GM13976 (cell line): ENCODE results near the gene MYLK.

Experiments
- DNase-seq: peaks from one replicate; pipeline ENCODE4 v3.0.0; 2012; ENCODE audit warnings: low spot score
- in situ Hi-C: fragments of 300-500 bp; cut with MboI; formaldehyde crosslinking; loops from one replicate; pipeline ENCODE4 v1.12.0; 2022; ENCODE audit warnings: low sequenced_read_pairs, mixed read lengths, inconsistent platforms; ENCODE audit not compliant: unreplicated experiment
- TF ChIP-seq, protein P1 (sequence below): IDR thresholded peaks from 2 replicates; pipeline ENCODE4 v1.5.1; 2012; ENCODE audit warnings: borderline replicate concordance, mild to moderate bottlenecking; ENCODE audit not compliant: insufficient read depth; ENCODE audit errors: extremely low read depth, missing control alignments, control extremely low read depth

Gene MYLK

DNA sequence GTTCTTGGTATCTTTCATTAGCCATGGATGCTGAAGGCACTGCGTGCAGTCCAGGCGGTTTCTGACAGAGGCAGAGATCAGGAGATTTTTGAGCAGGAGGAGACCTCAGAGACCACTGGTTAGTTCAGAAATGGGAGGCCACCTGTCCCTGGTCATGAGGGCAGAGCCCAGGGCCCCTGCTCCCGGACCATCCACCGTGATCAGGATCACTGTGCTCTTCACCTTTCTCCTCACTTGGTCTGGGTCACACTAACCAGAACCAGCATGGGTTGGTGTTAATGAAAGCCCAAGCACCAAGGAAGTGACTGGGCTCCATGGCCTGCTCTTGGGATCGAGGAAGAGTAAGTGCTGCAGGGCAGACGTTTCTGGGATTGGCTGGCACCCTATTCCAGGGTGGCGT, 257.3 kb downstream of the MYLK start:
- DNase-seq, result no peak
- TF ChIP-seq, protein P1, sequence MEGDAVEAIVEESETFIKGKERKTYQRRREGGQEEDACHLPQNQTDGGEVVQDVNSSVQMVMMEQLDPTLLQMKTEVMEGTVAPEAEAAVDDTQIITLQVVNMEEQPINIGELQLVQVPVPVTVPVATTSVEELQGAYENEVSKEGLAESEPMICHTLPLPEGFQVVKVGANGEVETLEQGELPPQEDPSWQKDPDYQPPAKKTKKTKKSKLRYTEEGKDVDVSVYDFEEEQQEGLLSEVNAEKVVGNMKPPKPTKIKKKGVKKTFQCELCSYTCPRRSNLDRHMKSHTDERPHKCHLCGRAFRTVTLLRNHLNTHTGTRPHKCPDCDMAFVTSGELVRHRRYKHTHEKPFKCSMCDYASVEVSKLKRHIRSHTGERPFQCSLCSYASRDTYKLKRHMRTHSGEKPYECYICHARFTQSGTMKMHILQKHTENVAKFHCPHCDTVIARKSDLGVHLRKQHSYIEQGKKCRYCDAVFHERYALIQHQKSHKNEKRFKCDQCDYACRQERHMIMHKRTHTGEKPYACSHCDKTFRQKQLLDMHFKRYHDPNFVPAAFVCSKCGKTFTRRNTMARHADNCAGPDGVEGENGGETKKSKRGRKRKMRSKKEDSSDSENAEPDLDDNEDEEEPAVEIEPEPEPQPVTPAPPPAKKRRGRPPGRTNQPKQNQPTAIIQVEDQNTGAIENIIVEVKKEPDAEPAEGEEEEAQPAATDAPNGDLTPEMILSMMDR, result no peak
- in situ Hi-C loops, result no loop called here

DNA sequence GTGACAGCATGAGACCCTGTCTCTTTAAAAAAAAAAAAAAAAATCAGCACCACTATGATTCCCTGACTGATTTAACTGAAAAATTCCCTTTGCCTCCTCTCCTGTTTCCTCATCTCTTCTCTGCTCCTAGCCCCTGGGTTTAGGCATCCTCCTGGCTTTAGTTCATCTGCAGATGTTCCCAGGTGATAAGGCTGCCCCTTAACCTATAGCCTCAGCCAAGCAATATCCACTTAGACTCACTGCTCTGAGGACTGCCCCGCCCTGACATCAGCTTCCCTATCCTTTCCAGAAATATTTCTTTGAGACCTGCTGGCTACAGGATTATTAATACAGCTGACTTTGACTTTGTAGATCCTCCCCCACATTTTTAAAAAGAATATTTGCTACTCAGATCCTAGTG, 259.8 kb downstream of the MYLK start:
- in situ Hi-C loops, result no loop called here
- DNase-seq, result no peak
- TF ChIP-seq, protein P1, result no peak

DNA sequence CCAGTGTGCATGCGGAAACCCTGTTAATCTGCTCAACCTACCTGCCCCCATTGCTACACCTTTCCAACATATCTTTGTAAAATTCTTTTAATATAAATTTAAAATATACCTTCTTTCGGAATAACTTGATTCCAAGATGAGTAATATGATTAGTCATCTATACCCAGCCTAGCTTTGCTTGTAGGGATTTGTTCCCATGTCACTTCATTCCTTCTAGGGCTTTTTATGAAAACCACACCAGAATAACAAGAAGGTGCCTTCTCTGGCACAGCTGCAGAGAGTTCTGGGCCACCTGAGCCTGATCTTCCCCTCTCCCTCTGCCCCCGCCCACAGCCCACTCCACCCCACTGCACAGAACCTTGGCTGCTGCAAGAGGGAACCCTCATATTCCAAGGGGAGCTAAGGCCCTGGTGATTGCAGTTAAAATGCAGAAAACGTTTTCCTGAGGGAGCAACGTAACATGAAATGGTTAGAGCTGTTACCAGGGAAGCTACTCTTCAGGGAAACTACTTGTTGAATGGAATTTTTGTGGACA, 260.7 kb downstream of the MYLK start:
- no peak for DNase-seq
- in situ Hi-C loops, result no loop called here
- TF ChIP-seq, protein P1, result no peak

DNA sequence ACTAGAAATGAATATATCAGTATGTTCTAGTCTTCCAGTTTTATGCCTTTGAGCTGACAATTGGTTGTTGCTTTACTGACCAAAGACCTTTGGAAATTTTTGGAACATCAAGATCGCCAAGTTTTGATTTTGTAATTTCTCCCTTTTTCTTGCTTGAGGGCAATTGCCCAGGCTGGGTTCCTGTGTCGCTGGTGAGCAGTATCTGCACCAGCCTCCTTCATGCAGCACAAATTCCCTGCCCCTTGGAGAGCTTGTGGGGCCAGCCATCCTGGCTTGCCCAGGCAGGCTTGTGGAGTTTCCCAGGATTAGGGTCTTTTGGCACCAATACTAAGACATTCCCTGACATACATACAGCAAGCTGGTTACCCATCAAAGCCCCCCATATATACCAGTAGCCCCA, 261.4 kb downstream of the MYLK start:
- TF ChIP-seq, protein P1, result no peak
- no peak for DNase-seq
- in situ Hi-C loops, result no loop called here

DNA sequence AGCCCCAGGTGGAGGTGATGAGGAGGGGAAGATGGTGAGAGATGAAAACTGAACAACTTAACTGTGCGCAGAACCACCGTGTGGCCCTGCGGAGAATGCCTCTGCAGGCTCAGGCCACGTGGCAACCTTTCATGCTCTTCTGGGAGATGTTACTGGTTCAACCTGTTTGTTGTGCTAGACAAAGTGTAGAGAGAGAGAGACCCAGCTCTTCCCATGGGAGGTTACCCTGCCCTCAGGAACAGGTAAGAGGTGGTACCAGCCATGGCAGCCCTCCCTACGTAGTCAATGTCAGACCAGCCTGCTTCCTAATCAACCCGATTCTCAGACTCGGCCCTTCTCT, 262.3 kb downstream of the MYLK start:
- TF ChIP-seq, protein P1, result no peak
- no peak for DNase-seq
- in situ Hi-C loops, result no loop called here

DNA sequence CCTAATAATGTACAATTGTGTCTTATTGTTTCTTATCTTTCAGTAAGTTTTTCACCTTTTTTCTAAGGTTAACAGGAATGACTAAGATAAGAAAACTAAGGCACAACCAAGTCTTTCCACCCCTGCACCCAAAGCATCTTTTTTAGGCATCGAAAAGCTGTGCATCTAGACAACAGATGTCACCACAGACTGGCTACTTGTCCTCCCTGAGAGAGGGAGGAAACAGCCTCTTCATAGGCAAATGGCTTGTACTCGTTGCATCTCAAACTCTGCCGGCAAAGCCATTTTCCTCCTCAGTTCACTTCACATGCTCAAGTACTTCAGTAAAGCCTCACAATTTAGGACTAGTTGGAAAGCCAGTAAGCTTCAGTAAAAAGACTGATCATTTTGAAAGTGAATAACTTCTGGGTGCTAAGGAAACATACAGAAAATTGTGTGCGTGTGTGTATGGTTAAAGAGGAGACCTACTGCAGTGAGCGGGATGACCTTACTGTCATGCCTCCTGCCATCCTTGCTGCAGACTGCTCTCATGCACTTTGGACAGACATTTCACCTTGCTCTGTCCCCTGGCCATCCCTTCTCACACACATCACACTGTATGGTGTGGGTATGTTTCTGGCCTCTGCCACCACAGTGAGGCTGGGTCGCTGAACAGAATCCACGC, 262.8 kb downstream of the MYLK start:
- in situ Hi-C loops, result no loop called here
- no peak for DNase-seq
- TF ChIP-seq, protein P1, result no peak

DNA sequence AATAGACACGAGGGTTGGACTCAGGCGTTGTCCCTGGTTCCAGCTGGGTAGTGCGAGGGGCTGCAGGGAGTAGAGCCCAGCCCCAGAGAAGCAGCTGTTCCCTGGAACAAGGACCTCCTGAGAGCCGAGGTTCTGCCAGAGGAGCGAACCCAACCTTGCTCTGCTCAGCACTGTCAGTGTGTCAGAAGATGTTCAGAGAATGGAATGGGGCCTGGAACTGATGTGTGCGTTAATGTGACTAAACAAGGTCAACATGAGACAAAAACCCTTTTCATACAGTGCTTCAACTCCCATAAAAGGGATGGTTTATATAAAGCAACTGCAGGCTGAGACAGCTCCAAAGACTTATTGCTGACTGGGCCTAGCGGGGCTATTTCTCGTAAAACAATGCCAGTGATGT, 263.8 kb downstream of the MYLK start:
- in situ Hi-C loops, result no loop called here
- TF ChIP-seq, protein P1, result no peak
- no peak for DNase-seq
